Activated CD8-positive, alpha-beta memory T cell treated with anti-CD3 and anti-CD28 coated beads, Interleukin-2, amount 50 U/mL, for 48 hours (primary cell): Measurements from ENCODE around the gene GLCE.
"Not testable (repeated sequence)": the region's sequence is repeated elsewhere in the genome, so short reads cannot be mapped to it uniquely, and the experiment has no call there.

Experiments
- DNase-seq: peaks from one replicate; pipeline ENCODE4 v3.0.0-alpha.2; 2020

The GLCE gene

GRCh38 chr15:69161079-69161877 is 843 bp downstream of the GLCE start:
- DNase-seq = peak; percentile 65

- DNase-seq = no peak
Measured at GRCh38 chr15:69161878-69162213, 1.4 kb downstream of the GLCE start.

- no peak for DNase-seq
Measured at GRCh38 chr15:69163141-69163669, 2.8 kb downstream of the GLCE start.

DNA sequence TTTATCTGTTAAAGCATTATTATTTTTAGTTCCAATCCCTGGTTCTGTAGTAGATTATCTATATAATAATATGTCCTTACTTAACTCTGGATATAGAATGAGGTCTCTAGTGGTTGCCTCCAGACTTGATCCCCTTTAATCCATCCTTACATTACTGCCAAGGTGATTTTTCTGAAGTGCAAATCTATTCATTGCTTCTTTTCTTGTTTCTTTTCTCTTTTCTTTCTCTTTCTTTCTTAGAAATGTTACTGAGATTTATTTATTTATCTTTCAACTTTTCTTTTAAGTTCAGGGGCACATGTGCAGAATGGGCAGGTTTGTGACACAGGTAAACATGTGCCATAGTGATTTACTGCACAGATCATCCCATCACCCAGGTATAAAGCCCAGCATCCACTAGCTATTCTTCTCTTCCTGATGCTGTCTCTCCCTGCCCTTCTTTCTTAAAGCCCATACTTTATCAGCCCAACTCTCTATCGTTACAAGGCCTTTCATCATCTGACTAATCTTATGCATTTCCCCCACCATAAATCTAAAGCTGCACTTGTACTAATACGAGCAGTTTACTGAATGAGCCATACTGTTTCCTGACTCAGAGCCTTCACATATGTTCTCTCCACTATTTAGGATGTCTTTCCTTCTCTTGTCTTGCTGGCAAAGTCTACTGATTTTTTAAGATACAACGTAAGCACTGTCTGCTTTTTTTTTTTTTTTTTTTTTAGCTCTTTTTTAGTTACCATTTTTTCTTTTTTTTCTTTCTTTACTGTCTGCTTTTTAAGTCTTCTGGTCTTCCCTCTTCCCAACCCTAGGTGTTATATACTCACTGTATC is 4.6 kb downstream of the GLCE start:
- DNase-seq = no peak

GRCh38 chr15:69165637-69166025 is 5.2 kb downstream of the GLCE start:
- DNase-seq = no peak

GRCh38 chr15:69167218-69167846 is 6.9 kb downstream of the GLCE start:
- no peak for DNase-seq

DNA sequence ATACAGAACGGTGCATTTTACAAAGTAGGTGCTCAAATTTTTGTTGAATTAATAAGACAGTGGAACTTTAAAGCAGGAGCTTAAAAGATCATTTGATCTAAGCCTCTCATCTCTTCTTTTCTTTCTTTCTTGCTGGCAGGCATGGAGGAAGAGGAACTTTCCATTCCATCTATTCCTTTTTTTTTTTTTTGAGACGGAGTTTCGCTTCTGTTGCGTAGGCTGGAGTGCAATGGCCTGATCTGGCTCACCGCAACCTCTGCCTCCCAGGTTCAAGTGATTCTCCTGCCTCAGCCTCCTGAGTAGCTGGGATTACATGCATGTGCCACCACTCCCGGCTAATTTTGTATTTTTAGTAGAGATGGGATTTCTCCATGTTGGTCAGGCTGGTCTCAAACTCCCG is 7.9 kb downstream of the GLCE start:
- not testable (repeated sequence) for DNase-seq

GRCh38 chr15:69169540-69169939 is 9.1 kb downstream of the GLCE start:
- DNase-seq = not testable (repeated sequence)

GRCh38 chr15:69170597-69170996 is 10.2 kb downstream of the GLCE start:
- DNase-seq = no peak

DNA sequence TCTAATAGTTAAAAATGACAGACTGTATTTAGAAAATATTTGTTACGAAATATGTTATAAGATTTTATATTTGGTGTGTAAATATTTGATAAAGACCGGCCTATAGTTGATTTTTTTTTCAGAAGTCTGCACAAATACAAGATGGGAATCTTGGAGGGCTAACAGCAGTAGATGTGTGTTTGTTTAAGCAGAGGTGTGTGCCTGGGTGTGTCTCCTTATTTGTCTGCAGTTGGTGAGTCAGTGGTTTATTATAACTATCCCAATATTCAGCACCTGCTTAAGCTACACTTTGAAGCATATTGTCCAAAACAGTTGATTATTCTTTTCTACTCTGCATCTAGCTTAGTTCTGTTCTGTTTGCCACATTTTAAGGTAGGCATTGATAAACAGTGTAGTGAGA is 12.4 kb downstream of the GLCE start:
- DNase-seq = no peak

- no peak for DNase-seq
Measured at GRCh38 chr15:69175536-69175935, 15.1 kb downstream of the GLCE start.

GRCh38 chr15:69181424-69181823 is 21.0 kb downstream of the GLCE start:
- DNase-seq = no peak

GRCh38 chr15:69185216-69185615 is 24.8 kb downstream of the GLCE start:
- no peak for DNase-seq

DNA sequence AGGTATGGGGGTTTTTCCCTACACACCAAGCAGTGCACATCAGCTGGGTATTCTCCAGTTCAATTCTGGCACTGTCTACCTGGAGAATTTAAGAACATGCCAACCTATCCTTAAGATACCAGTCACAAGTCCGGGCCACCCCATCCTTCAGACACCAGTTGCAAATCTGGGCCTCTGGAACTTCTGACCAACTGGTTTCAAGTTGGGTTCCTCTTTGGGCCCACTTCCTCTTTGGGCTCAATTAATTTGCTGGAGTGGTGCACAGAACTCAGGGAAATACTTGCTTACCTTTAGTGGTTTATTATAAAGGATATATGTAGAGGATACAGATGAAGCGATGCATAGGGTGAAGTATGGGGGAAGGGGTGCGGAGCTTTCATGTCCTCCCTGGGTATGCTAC is 25.3 kb downstream of the GLCE start:
- no peak for DNase-seq

DNA sequence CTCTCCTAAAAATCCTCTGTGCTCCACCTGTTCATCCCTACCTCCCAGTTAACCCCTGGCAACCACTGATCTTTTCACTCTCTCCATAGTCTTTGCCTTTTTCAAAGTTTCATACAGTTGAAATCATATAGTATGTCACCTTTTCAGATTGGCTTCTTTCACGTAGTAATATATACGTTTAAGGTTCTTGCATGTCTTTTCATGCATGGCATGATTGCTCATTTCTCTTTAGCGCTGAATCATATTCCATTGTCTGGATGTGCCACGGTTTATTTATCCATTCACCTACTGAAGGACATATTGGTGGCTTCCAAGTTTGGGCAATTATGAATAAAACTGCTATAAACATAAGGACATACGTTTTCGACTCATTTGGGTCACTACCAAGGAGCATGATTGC is 28.7 kb downstream of the GLCE start:
- no peak for DNase-seq

- DNase-seq = no peak
Measured at GRCh38 chr15:69190091-69190490, 29.7 kb downstream of the GLCE start.

- DNase-seq = no peak
Measured at GRCh38 chr15:69190504-69190903, 30.1 kb downstream of the GLCE start.

- DNase-seq = no peak
Measured at GRCh38 chr15:69194025-69194827, 33.8 kb downstream of the GLCE start.

DNA sequence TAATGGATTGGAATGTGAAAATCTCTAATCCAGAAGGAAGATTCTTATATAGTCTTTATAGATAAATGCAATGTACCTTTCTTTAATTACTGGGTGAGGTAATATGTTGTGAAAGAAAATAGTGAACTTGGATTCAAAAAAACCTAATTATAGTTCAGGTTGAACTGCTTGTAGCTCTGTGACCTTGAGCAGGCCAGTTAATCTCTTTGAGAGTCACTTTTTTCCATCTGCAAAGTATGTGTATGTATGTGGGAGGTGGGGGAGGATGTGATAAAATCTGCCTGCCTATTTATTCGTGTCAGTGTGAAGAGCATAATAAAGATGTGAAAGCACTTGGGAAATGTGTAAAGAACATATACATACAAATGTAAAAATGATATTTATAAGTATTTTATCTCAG is 34.4 kb downstream of the GLCE start:
- DNase-seq = no peak

GRCh38 chr15:69200832-69201745 is 40.7 kb downstream of the GLCE start:
- no peak for DNase-seq

DNA sequence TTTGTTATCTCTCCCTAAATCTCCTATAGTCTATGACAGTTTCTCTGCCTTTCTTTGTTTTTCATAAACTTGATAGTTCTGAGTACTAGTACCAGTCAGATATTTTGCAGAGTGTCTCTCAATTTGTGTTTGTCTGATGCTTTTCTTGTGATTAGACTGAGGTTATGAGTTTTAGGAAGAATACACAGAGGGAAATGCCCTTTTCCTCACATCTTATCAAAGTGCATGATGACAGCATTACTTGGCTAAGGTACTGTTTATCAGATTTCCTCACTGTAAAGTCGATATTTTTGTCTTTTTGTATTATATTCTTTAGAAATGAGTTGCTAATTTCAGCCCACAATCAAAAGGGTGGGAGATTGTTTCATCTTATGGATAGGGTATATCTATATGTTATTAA is 45.6 kb downstream of the GLCE start:
- DNase-seq = no peak

GRCh38 chr15:69209661-69210060 is 49.2 kb downstream of the GLCE start:
- DNase-seq = no peak
